ENCODE results near the gene AJAP1.

Gene AJAP1

GRCh38 chr1:4743978-4744750, 89.8 kb downstream of the AJAP1 start:
- no peak for DNase-seq

GRCh38 chr1:4745560-4745959, 91.2 kb downstream of the AJAP1 start:
- DNase-seq = no peak

GRCh38 chr1:4749406-4749805, 95.0 kb downstream of the AJAP1 start:
- DNase-seq = no peak

DNA sequence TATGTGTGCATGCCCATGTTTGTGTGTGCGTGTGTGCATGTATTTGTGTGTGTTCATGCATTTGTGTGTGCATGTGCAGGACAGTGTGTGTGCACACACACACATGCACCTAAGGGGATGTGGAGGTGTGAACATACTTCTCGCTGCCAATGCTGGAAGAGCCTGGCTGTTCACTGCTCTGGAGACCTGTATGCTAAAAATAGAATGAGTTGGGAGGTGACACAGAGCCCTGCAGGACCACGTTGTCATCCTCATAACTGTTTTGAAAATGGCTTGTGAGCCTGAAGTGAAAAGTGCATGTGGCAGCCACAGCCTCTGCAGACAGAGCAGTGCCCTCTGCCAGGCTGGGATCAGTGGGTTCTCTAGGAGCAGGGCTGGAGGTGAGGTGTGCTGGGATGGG, 95.8 kb downstream of the AJAP1 start:
- DNase-seq = no peak

DNA sequence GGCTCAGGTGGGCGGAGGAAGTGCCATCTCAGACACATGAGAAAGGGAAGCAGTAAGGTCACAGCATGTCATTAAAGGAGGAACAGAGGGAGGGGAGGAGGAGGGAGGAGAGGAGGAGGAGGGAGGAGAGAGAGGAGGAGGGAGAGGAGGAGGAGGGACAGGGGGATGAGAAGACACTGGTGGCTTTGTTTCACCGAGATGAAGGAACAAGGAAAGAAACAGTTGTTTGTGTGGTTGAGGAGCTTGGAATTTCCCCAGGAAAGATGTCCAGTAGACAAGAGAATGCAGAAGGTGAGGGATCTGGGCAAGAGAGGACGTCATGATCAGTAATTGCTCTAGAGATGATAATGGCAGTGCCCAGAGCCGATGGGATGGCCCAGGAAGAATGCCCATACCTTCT, 97.7 kb downstream of the AJAP1 start:
- no peak for DNase-seq

DNA sequence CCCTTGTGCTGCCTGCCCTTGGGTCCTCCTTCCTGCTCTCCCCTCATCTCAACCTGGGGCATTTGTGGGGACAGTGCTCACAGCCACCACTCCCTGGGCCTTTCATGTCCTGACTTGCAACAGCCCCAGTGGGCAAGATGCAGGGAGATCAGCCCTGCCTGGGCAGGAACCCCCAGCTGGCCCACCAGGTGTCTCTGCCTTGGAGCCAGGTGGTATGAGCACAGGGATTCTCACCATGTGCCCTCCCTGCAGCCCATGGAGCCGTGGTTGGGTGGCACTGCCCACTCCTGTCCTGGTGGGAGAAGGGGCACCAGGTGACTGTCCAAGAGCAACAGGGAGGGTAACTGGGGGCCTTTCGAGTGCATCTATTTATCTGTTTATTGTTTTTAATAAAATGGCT, 100.4 kb downstream of the AJAP1 start:
- no peak for DNase-seq

DNA sequence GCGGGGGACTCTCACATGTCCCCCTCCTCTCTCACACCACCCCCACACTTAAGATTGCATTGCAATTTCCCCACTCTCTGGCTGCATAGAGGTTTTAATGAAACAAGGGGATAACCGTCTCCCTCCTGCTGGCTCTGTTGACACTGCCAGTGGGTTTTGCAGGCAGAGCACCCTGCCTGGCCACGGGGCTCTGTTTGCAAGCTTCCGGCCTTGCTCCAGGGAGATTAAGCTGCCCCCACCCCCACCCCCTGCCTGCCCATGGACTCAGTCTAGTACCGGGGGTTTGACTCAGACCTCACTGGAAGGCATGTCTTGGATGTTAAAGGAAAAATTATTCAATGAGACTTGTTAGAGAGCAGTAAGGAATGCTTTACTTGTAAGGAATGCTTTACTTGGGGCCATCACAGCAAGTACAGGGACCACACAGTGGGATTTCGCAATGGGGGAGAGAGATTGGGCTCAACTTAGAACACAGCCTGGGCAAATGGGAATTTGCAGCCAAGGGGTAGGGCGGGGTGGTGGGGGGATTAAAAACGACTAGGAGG, 101.0 kb downstream of the AJAP1 start:
- DNase-seq = no peak

DNA sequence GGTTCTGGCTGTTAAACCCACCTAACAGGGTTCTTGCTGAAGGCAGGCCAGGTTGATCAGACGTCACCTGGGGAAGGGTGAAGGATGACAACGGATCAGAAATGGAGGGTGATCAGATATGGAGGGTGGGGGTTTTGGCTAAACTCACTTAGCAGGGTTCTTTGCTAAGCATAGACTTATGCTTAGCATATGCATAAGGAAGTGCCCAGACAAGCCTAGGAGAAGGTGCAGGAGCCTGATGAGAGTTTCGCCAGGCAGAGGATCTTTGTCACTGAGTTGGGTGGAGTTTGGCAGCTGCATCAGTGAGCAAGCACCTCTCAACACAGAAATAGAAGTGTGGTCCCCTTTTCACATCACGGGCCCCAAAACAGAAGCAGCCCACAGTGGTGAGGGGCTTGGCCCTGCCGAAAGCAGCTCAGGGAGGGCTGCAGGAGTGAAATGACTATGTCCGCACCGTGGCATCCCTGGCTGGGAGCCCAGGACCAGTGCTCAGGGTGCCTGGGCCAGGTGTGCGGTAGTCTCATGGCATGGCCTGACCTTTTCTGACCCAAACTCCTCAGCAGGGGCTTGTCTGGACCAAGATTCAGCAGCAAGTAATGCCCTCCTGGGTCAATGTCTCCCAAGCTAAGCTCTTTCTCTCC, 101.6 kb downstream of the AJAP1 start:
- no peak for DNase-seq

DNA sequence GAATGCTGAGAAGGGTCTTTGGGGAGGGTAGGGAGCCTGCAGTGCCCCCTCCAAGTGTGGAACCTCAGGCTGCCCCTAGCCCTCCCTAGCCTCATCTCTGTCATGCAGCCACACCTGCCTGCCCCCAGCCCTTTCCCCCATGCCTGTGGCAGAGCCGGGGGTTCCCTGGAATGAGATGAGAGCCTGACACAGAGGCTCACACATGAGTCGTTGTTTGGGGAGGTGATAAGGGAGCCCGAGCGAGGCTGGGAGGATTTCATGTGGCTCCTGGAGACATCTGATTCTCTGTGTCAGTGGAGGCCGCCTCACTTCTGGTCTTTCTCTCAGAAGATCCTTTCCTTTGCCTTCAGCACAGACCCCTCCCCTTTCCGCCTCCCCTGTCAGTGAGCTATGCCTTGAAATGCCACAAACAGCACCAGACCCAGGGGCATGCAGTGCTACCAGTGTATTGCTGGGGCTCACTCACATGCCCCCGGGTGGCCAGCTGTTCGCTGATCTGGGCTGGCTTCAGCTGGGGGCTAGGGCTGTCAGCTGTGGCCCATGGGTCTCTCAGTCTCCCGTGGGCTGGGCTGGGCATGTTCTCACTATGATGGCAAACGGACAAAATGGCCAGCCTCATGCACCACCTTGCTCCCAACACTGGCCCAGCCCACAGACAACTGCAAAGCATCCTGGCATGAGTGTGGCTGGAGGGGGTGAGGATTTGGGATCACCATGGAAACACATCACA, 102.6 kb downstream of the AJAP1 start:
- no peak for DNase-seq

DNA sequence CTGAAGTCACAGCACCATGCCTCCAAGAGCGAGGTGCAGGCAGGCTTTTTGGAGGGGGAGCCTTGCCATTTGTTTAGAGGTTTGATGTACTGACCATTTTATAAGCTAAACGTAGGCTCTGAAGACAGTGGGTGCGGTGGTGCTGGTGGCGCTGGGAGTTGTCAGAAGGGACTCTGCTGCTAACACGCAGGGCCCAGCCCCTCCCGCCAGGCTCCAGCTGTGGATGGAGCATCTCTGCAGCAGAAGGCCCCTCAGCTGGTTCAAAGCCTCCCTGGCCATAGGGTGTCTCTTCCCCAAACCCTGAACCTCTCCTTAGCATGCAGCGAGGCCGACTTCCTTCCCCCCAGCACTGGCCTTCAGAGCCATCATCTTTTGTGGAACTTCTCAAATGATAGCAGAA, 105.3 kb downstream of the AJAP1 start:
- no peak for DNase-seq

DNA sequence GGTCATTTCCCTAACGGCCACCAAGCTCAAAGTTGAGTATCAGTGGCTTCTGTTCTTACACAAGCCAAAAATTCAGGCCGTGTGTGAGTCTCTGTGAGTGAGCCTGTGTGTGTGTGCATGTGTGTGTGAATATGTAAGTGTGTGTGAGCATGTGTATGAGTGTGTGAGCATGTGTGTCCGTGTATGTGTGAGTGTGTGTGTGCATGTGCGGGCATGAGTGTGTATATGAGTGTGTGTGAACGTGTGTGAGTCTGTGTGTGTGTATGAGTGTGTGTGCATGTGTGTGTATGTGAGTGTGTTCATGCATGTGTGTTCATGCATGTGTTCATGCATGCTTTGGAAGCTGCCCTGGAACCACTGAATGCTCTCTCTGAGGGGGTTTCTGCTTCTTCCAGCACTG, 105.7 kb downstream of the AJAP1 start:
- DNase-seq = no peak

DNA sequence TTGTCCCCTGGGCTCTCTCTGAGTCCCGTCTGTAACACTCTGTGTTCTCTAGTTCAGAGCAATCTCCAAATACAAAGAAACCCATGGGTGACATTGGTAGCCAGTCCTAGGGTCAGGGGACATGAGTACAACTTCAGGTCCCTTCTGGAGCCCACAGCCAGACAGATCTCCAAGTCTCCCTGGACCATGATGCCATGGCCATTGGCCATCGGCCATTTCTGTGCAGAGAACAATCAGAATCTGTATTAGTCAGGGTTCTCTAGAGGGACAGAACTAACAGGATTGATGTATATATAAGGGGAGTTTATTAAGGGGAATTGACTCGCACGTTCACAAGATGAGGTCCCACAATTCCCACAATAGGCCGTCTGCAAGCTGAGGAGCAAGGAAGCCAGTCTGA, 106.9 kb downstream of the AJAP1 start:
- DNase-seq = no peak

DNA sequence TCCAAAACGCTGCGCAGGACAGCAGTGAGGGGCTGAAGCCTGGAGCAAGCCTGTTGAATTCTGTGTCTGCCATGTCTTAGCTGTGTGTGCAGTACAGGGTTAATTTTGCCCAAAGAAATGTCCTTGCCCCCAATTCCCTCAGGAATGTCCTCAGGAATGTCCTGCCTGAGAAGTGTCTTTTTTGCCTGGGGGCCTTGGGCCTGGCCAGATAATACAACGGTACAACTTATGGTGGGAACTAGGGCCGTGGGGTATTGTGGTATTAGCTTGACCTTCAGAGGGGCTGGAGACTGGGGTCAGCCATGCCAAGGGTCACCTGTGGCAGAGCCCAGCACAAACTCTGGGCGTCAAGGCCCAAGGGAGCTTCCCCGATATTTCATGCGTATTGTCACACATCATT, 107.7 kb downstream of the AJAP1 start:
- DNase-seq = no peak

DNA sequence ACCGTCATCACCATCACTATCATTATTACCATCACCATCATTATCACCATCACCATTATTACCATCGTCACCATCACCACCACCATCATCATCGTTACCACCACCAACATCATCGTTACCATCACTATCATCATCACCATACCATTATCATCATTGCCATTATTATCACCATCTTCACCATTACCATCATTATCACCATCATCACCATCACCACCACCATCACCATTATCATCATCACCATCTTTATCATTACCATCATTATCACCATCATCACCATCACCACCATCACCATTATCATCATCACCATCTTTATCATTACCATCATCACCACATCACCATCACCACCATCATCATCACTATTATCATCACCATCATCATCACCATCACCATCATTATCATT, 112.9 kb downstream of the AJAP1 start:
- no peak for DNase-seq

GRCh38 chr1:4768553-4768952, 114.1 kb downstream of the AJAP1 start:
- no peak for DNase-seq

GRCh38 chr1:4769516-4770280, 115.3 kb downstream of the AJAP1 start:
- no peak for DNase-seq

- no peak for DNase-seq
These were observed 116.3 kb downstream of the AJAP1 start for GRCh38 chr1:4770713-4771112.

- no peak for DNase-seq
These were observed 116.9 kb downstream of the AJAP1 start for GRCh38 chr1:4771267-4771666.

- DNase-seq = no peak
These were observed 117.3 kb downstream of the AJAP1 start for GRCh38 chr1:4771721-4772120.

DNA sequence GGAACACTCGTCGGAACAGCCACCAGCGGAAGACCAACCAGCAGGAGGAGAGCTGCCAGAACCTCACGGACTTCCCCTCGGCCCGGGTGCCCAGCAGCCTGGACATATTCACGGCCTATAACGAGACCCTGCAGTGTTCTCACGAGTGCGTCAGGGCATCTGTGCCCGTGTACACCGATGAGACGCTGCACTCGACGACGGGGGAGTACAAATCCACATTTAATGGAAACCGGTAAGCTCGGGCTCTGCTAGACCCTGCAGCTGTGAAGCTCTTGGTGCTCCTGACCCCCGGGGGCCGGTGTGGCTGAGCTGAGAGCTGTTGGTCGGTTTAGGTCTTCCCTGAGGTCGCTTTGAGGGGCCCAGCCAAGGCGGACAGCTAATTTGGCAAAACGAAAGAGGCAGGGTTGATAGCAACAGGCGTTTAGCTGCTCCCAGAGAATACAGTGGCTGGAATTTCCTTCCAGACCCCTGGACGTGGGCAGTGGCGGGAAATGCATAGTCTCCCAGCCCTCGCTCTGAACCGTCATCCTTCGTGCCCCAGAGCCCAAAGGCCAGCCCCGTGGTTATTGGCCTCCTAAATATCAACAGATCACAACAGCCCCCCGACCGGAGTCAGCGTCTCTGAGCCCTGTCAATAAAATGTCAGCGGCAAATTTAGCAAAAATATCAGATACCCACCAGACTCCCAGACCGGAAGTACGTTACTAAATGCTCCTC, 118.0 kb downstream of the AJAP1 start:
- DNase-seq = no peak

DNA sequence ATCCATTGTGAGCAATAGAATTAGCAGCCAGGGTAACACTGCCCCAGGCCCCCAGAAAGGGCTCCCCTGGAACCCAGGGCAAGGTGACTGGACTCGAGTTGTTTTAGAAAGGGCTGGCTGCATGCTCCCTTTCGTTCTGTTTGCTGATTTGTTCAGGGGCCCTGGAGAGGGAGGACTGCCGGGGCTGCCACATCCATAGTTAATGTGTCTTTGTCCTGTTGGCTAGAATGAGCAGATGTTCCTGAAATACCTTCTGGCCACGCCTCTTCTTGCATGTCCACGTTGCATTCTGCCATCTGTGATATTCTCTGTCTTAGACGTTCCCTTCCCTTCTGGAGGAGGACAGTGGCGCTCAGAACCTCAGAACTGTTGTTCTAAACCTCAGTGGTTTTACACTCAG, 118.8 kb downstream of the AJAP1 start:
- no peak for DNase-seq

GRCh38 chr1:4775506-4775905, 121.1 kb downstream of the AJAP1 start:
- no peak for DNase-seq
